ENCODE data around the gene SACS. TPM values are rescaled to one million over a fixed set of nuclear protein-coding genes. Genes with fewer than 3 reads are reported as not detected.
A peak's percentile ranks its signal among the peaks of the same experiment; 100 is the strongest.
"Not testable (repeated sequence)": the region's sequence is repeated elsewhere in the genome, so short reads cannot be mapped to it uniquely, and the experiment has no call there.

Gene SACS
- total RNA-seq, 1 donor from 2014 or later, result 7.0 TPM

GRCh38 chr13:23443110-23443509, 9.6 kb upstream of the SACS start:
- H3K27me3 ChIP-seq, result no peaks in the 10 kb centered on the region
- intact Hi-C loops (cut with DNase I), result no loop called here
- no peaks in the 10 kb centered on the region for H3K4me1 ChIP-seq
- no peak for ATAC-seq
- TF ChIP-seq CTCF (IDR thresholded peaks at IDR 0.05), result no peak
- H3K9me3 ChIP-seq, result no peaks in the 10 kb centered on the region
- H3K27ac ChIP-seq, result no peak overlapping the region
- H3K36me3 ChIP-seq, result no peaks in the 10 kb centered on the region
- H3K4me3 ChIP-seq, result no peak overlapping the region
- DNase-seq, result no peak

- Histone ChIP-seq H3K4me3 (no peak overlapping the region), H3K27ac (no peak overlapping the region), H3K27me3 (no peaks in the 10 kb centered on the region), H3K36me3 (no peaks in the 10 kb centered on the region), H3K9me3 (no peaks in the 10 kb centered on the region), H3K4me1 (no peaks in the 10 kb centered on the region)
- no peak for DNase-seq
- intact Hi-C loops (cut with DNase I), result no loop called here
- ATAC-seq, result peak; percentile 27
- no peak for TF ChIP-seq CTCF (IDR thresholded peaks at IDR 0.05)
Observed at GRCh38 chr13:23440821-23441618, 7.5 kb upstream of the SACS start.

DNA sequence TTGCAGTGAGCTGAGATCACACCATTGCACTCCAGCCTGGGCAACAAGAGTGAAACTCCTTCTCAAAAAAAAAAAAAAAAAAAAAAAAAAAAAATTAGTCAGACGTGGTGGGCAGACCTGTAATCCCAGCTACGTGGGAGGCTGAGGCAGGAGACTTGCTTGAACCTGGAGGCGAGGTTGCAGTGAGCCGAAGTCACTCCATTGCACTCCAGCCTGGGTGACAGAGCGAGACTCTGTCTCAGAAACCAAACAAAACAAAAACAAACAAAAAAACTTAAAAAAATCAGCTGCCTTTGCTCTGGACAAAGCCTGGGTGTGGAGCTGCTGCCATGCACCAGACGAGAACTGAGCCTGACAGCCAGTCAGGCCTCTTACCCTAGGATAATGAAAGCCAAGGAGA, 6.8 kb upstream of the SACS start:
- H3K27me3 ChIP-seq; ATAC-seq; intact Hi-C loops (cut with DNase I); H3K4me1 ChIP-seq; H3K36me3 ChIP-seq; DNase-seq; H3K4me3 ChIP-seq; H3K9me3 ChIP-seq; H3K27ac ChIP-seq: not testable (repeated sequence)

- ATAC-seq (no peak), DNase-seq (no peak)
- no peak for TF ChIP-seq CTCF (IDR thresholded peaks at IDR 0.05)
- Histone ChIP-seq H3K27ac (no peak overlapping the region), H3K36me3 (no peaks in the 10 kb centered on the region), H3K4me3 (no peak overlapping the region), H3K9me3 (no peaks in the 10 kb centered on the region), H3K4me1 (no peaks in the 10 kb centered on the region), H3K27me3 (no peaks in the 10 kb centered on the region)
- intact Hi-C loops (cut with DNase I), result no loop called here
Observed at GRCh38 chr13:23437916-23438315, 4.4 kb upstream of the SACS start.

DNA sequence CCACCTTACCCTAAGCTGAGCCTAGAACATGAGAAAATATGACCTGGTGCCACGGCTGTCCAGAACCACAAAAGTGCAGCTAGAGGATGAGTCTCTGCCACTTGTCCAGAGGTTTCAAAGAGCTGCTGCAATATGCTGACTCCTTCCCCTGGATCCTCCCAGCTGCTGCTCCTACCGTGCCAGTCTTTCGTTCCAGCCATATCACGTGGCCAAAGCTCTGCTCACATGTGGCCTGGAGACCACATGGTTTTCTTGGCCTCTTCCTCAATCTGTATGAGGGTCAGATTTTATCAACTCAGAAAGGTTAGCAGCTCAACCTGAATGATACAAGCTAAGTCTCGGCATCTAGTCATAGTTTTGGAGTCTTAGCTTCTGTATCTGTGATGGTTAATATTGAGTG, 3.2 kb upstream of the SACS start:
- DNase-seq (no peak), ATAC-seq (no peak)
- no peak for TF ChIP-seq CTCF (IDR thresholded peaks at IDR 0.05)
- Histone ChIP-seq H3K36me3 (no peaks in the 10 kb centered on the region), H3K4me3 (no peak overlapping the region), H3K27ac (no peak overlapping the region), H3K27me3 (no peaks in the 10 kb centered on the region), H3K9me3 (no peaks in the 10 kb centered on the region), H3K4me1 (no peaks in the 10 kb centered on the region)
- intact Hi-C loops (cut with DNase I), result no loop called here

DNA sequence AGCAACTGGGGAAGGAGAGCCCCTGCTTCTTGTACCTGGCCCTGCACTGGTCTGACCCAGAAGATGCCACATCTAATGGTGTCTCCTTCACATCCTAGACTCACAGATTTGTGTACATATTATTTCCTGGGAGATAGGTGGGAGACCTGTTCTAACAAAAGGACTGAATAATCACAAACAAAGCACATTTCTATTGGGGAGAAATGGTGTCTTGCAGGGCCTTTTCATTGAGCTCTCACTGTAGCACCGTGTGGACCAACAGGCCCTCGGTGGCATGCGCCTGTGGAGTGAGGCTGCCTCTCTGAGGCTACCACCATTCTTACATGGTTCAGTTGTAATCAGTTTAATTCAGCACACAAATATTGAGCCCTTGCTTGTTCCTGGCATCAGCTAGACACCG, 989 bp upstream of the SACS start:
- Histone ChIP-seq H3K4me1 (no peaks in the 10 kb centered on the region), H3K27me3 (no peaks in the 10 kb centered on the region), H3K9me3 (no peaks in the 10 kb centered on the region), H3K4me3 (no peak overlapping the region), H3K36me3 (no peaks in the 10 kb centered on the region), H3K27ac (no peak overlapping the region)
- DNase-seq (no peak), ATAC-seq (no peak)
- no peak for TF ChIP-seq CTCF (IDR thresholded peaks at IDR 0.05)
- intact Hi-C loops (cut with DNase I), result no loop called here
